GM18507 (cell line): ENCODE data around the gene CD72.
A peak's percentile ranks its signal among the peaks of the same experiment; 100 is the strongest.
"Not testable (repeated sequence)": the region's sequence is repeated elsewhere in the genome, so short reads cannot be mapped to it uniquely, and the experiment has no call there.

Source experiments
- DNase-seq: peaks from one replicate; pipeline ENCODE4 v3.0.0; 2011; ENCODE audit warnings: low read depth; ENCODE audit not compliant: insufficient read length; ENCODE audit errors: extremely low spot score
- FAIRE-seq: peaks from 2 replicates; lab custom pipeline; 2011; peaks lifted over from hg19 to GRCh38; lab: Jason Lieb, UNC

Gene CD72

DNA sequence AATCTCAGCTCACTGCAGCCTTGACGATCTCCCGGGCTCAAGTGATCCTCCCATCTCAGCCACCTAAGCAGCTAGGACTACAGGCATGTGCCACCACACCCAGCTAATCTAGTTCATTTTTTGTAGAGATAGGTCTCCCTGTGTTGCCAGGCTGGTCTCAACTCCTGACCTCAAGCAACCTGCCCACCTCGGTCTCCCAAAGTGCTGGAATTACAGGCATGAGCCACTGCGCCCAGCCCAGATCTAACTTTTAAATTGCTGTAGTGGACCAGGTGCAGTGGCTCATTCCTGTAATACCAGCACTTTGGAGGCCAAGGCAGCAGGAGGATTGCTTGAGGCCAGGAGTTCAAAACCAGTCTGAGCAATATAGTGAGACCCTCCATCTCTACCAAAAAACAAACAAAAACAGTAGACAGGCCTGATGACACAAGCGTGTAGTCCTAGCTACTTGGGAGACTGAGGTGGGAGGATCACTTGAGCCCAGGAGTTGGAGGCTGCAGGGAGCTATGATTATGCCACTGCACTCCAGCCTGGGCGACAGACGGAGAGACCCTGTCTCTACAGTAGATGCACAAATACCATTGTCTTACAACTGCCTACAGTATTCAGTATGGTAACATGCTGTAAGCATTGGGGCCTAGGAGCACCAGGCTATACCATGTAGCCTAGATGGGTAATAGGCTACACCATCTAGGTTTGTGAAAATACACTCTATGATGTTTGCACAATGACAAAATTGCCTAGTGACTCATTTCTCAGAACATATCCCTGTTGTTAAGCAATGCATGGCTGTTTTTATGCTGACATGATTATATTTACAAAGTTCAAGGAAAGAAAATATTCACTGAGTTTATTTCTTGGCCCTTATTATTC is 34.0 kb upstream of the CD72 start:
- FAIRE-seq = no peak
- no peak for DNase-seq

- DNase-seq (no peak), FAIRE-seq (peak; percentile 5)
Measured at GRCh38 chr9:35650341-35651158, 32.3 kb upstream of the CD72 start, which contains the start of gene SIT1. SIT1 (minus strand) TSS chr9:35650931; CDS start chr9:35650853, 78 bp downstream.

DNA sequence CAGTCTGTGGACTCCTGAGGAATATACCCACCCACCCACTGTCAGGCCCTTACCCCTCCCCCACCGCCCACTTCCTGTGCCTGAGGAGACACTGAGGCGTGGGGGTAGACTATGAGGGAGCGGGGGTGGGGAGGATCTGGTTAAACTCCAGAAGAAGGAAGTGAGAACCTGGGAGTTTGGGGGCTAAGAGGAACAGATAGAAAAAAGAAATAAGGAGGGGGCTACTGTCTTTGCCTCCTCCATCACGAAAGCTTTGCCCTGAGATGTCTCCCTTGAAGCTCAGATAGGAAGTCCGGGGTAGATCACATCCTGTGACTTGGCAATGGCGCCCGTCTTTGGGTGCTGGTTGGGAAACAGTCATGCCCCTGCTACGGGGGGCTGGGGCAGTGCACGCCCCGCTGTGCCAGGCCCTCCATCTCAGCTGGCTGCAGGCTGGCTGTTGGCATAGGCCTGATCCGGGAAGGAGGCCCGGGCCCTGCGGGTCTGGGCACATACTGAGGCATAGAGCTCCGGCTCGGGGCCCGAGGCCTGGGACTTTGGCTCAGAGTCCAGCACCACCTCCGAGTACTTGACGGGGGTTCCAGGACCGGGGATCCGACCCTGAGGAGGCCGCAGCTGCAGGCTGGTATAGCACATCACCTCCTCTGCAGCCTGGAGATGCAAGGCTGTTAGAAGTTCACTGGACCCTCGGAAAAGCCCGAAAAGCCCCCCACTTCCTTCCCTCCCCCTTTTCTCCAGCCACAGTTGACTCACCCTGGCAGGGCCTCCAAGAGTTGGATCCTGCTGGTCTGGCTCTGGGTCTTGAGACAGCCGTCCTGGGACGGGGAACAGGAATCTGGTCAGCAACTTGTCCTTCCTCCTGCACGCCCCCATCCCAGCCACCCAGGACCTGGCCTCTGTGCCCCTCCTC is 31.5 kb upstream of the CD72 start:
- peak; percentile 52 for FAIRE-seq
- DNase-seq = no peak

- DNase-seq (peak; percentile 91), FAIRE-seq (peak; percentile 89)
Measured at GRCh38 chr9:35646533-35647265, 28.5 kb upstream of the CD72 start.

DNA sequence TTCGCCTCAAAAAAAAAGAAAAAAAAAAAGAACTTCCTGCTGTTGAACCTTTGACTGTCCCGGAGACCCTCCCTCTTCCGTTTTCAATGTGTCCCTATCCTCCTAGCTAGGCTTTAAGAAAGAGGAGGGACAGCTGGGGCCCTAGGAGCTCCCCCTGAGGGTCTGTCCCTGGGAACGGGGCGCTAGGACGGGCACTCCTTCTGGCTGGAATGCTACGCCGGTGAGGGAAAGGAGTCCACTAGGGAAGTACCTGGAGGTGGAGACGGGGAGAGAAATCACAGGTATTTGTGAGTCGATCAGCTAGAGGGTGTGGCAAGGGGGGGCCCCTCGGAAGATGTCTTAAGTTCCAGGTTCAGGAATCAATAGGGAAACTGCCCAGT is 27.9 kb upstream of the CD72 start:
- DNase-seq (no peak), FAIRE-seq (no peak)

DNA sequence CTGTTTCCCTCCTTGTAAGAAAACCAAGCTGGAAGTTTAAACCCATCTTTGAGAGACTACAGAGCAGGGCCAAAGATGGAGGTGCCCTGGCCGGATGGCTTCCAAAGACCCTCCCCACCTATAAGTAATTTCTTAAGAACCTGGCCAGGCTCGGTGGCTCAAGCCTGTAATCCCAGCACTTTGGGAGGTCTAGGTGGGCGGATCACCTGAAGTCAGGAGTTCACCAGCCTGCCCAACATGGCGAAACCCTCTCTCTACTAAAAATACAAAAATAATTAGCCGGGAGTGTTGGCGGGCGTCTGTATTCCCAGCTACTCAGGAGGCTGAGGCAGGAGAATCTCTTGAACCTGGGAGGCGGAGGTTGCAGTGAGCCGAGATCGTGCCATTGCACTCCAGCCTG is 27.5 kb upstream of the CD72 start:
- not testable (repeated sequence) for FAIRE-seq, DNase-seq

GRCh38 chr9:35643046-35643445 is 24.8 kb upstream of the CD72 start:
- FAIRE-seq (no peak), DNase-seq (no peak)

DNA sequence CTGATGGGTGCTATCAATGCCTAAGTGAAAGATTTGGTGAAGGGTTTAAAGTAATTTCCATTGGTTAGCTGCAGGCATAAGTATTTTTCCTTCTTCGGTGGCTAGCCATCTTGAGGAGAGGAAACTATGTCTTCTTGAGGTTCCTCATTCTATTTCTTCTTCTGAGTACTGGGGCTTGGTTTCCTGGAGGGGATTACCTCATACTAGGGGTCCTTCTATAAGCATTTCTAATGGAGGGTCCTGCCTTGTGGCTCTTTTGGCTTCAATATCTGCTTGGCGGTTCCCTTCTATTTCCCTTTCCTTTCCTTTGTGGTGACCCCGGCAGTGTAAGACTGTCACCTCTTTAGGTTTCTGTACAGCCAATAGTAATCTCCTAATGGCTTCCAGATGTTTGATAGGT is 23.3 kb upstream of the CD72 start:
- FAIRE-seq, DNase-seq: not testable (repeated sequence)

DNA sequence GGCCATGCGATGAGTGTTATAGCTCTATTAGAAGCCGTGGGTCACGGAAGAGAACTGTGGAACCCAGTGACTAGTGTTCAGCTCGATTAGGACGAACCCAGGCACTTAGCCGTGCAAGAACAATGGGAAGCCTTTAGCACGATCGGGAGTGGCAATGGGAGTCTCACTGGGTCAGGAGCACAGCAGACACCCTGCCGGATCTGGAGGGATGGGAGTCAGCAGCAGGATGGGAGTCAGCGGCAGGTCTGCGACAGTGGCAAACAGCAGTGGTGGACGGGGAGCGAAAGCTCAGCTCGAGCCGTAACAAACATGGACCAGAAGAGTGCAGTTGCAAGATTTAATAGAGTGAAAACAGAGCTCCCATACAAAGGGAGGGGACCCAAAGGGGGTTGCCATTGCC is 22.2 kb upstream of the CD72 start:
- not testable (repeated sequence) for DNase-seq, FAIRE-seq

DNA sequence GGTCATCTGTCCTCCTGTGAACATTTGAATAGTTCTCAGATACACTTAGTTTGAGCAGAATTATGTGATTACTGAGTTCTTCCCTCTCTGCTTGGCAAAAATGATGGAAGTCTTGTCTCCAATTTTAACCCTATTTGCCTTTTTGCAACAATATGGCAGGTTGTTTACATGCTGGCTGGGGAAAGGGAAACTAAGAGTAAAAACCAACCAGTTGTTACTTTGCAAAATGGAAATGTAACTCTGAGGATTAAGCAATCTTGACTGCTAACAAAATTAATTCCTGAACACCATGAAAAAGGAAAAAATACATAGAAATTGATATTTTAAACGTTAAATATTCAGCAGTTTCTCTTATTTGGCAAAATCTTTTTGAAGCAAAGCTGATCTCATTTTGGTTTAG is 21.4 kb upstream of the CD72 start:
- FAIRE-seq (no peak), DNase-seq (no peak)

DNA sequence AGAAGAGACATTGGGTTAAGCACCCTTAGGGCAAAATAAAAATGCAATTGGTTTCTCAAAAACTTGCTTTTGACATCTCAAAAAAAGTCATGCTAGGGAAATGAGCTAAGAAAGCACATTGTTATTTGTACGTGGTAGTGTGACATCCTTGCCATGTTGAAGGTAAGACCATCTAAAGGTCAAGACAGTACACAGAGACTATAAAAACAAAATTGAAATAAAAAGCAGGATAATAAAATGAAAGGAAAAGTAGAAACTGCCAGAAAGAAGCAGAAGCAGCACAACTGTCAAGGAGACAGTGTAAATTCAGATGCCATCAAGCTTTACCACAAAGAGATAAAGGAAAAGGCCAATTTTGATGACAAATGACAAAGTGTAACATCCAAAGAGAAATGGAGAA is 21.0 kb upstream of the CD72 start:
- FAIRE-seq = peak; percentile 80
- DNase-seq = not testable (repeated sequence)

DNA sequence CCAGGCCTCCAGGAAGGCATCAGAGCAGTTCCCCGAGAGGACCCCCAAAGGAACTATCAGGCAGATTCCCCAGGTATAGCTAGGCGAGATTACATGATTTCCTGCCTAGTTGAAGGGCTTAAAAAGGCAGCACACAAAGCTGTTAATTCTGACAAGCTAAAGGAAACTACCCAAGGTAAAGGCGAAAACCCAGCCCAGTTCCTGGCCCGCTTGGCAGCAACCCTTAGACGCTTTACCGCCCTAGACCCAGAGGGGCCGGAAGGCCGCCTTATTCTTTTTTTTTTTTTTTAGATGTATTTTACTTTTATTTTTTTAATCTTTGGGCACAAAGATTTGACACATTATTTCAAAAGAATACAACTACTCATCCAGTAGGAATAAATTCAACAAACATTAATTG is 20.5 kb upstream of the CD72 start:
- not testable (repeated sequence) for FAIRE-seq, DNase-seq

DNA sequence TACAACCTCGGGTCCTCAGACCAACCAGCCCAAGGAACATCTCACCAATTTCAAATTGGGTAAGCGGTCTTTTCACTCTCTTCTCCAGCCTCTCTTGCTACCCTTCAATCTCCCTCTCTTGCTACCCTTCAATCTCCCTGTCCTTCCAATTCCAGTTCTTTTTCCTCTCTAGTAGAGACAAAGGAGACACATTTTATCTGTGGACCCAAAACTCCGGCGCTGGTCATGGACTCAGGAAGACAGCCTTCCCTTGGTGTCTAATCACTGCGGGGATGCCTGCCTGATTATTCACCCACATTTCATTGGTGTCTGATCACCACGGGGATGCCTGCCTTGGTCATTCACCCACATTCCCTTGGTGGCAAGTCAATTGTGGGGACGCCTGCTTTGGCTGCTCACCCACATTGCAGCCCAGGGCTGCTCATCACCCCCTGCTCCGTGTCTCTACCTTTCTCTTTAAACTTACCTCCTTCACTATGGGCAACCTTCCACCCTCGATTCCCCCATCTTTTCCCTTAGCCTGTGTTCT is 19.3 kb upstream of the CD72 start:
- not testable (repeated sequence) for FAIRE-seq, DNase-seq

GRCh38 chr9:35636877-35637246 is 18.6 kb upstream of the CD72 start:
- not testable (repeated sequence) for DNase-seq, FAIRE-seq

DNA sequence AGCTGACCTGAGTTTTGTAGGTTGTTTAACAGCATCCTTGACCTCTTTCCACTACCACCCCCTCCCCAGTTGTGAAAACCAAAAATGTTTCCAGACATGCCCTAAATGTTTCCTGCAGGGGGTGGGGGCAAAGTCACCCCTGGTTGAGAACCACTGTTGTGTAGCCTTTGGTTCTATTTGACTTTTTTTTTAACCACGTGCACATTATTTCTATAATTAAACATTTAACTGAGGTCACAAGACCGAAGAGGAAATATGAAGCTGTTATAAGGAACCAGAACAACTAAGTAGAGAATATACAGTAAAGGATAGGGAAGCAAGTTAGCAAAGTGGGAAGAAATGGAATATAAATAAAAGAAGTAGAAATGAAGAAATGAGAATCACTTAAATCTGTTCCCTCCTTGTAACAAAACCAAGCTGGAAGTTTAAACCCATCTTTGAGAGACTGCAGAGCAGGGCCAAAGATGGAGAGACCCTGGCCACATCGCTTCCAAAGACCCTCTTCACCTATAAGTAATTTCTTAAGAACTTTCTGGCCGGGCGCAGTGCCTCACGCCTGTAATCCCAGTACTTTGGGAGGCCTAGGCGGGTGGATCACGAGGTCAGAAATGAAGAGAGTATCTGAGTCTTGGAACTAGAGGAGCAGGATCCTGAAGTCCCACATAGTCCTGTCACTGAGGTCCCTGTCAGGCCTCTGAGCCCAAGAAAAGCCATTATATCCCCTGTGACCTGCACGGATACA is 18.1 kb upstream of the CD72 start:
- peak; percentile 63 for FAIRE-seq
- DNase-seq = no peak

DNA sequence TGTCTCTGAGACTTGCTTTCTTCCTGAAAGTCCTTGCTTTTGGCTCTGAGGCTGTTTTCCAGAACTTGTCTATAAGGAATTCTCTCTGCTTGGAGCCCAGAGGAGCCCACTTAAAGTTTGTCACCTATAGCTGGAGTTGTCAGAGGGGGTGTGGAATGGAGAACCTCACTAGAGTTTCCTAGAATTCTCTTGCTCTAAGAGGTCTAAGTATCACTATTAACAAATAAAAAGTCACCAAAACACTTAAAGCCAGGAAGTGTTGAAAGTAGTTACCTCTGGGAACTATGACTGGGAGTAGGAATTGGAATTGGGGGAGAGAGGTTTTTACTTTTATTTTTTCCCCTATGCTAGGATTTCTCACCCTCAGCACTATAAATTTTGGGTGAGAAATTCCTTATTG is 17.5 kb upstream of the CD72 start:
- no peak for FAIRE-seq

DNA sequence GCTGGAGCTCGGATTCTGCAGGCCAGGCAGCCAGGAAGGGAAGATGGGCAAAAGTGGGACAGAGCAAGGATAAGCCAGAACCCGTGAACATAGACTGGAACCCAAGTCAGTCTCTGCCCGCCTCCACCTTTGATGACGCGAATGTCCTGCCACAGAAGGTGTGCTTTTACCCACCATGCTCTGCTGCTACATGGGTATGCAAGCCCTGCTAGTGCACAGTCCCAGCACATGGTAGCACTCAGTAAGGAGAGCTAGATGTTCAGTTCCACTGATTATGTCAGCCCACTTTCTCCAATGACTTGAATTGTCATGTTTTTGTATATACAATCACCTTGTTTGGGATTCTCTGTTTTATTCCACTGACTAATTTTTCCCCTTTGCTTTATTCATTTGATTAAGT is 11.4 kb upstream of the CD72 start:
- no peak for DNase-seq
- no peak for FAIRE-seq

More for the DNA sequence above, 17.5 kb upstream of the CD72 start:
- DNase-seq = no peak

GRCh38 chr9:35628389-35628991 is 10.3 kb upstream of the CD72 start:
- FAIRE-seq = no peak

More at GRCh38 chr9:35628389-35628991, 10.3 kb upstream of the CD72 start:
- DNase-seq = no peak
